Osteocyte (in vitro differentiated cells): ENCODE results near the gene DNM1. TPM values are rescaled to one million over a fixed set of nuclear protein-coding genes. Genes with fewer than 3 reads are reported as not detected.

Experiments used
- DNase-seq: peaks from one replicate; pipeline ENCODE4 v3.0.0; 2021; ENCODE audit warnings: mixed read lengths; ENCODE audit not compliant: unreplicated experiment; ENCODE audit errors: extremely low spot score
- H3K27ac Mint-ChIP-seq: one replicate; pipeline ENCODE4 v1.8.0; 2021; ENCODE audit warnings: mild to moderate bottlenecking, mixed read lengths; ENCODE audit not compliant: unreplicated experiment
- H3K27me3 Mint-ChIP-seq: one replicate; pipeline ENCODE4 v1.8.0; 2021; ENCODE audit warnings: mixed read lengths; ENCODE audit not compliant: unreplicated experiment
- H3K36me3 Mint-ChIP-seq: one replicate; pipeline ENCODE4 v1.8.0; 2021; ENCODE audit warnings: mixed read lengths; ENCODE audit not compliant: unreplicated experiment
- H3K4me1 Mint-ChIP-seq: one replicate; pipeline ENCODE4 v1.8.0; 2021; ENCODE audit warnings: mixed read lengths; ENCODE audit not compliant: unreplicated experiment
- H3K4me3 Mint-ChIP-seq: one replicate; pipeline ENCODE4 v1.8.0; 2021; ENCODE audit warnings: mild to moderate bottlenecking, moderate library complexity, mixed read lengths; ENCODE audit not compliant: unreplicated experiment
- H3K9me3 Mint-ChIP-seq: one replicate; pipeline ENCODE4 v1.8.0; 2021; ENCODE audit warnings: mixed read lengths; ENCODE audit not compliant: unreplicated experiment
- total RNA-seq: library from RNA; stranded (reverse); gene quantifications from 2 replicates; pipeline ENCODE4 v1.2.1, GENCODE V29; 2021
- TF ChIP-seq, protein P1 (sequence below): fragments of 200-600 bp; sonication (generic); IDR thresholded peaks from 2 replicates; pipeline ENCODE4 v1.5.0; 2021; ENCODE audit warnings: antibody characterized with exemption, mild to moderate bottlenecking, moderate library complexity

DNM1 gene
- total RNA-seq, 1 donor from 2014 or later, result 45.4 TPM

DNA sequence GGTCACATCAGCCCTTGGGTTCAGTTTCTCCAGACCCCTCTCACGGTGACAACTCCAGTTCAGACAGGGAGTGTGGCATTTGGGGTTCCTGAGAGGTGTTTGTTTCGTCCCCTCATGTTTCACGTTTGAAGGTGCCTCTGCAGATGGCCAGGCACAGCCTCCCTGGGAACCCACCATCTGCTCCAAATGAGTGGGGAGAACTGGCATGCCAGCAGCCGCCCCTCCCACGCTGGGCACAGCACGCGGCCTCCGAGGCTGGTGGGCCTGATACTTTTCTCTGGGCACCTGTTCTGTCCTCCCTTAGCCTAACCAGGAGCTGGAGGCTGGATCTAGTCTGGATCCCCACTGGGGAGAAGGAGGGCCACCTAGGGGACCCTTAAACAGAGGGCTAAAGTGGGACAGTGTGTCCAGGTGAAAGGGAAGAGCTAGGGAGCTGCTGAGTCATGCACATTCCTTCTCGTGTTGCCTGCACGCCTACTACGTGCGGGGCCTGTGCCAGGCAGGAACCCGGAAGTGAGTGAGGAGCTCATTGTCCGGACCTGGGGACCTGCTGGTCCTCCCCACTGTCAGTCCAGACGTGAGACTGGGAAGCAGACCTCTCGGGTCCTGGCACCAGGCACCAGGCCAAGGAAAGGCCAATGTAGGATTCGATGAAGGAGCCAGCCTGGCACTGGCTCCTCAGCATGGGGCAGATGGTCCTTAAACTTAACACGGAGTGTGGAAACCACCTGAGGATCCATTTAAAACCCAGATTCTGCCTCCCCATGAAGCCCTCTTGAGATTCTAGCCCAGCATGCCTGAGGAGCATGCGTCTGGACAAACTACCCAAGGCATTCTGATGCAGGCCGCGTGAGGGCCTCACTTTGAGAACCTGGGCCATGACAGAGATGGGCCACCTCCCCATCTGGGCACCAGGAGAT is 11.7 kb downstream of the DNM1 start:
- Mint-ChIP-seq H3K27me3 (no peaks in the 10 kb centered on the region), H3K4me3 (no peak overlapping the region), H3K9me3 (no peaks in the 10 kb centered on the region), H3K4me1 (peaks cover 48% of the 10 kb centered on the region), H3K36me3 (peaks cover 7% of the 10 kb centered on the region), H3K27ac (peak overlapping the region; percentile 94)
- TF ChIP-seq, protein P1, sequence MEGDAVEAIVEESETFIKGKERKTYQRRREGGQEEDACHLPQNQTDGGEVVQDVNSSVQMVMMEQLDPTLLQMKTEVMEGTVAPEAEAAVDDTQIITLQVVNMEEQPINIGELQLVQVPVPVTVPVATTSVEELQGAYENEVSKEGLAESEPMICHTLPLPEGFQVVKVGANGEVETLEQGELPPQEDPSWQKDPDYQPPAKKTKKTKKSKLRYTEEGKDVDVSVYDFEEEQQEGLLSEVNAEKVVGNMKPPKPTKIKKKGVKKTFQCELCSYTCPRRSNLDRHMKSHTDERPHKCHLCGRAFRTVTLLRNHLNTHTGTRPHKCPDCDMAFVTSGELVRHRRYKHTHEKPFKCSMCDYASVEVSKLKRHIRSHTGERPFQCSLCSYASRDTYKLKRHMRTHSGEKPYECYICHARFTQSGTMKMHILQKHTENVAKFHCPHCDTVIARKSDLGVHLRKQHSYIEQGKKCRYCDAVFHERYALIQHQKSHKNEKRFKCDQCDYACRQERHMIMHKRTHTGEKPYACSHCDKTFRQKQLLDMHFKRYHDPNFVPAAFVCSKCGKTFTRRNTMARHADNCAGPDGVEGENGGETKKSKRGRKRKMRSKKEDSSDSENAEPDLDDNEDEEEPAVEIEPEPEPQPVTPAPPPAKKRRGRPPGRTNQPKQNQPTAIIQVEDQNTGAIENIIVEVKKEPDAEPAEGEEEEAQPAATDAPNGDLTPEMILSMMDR, result no peak
- no peak for DNase-seq

DNA sequence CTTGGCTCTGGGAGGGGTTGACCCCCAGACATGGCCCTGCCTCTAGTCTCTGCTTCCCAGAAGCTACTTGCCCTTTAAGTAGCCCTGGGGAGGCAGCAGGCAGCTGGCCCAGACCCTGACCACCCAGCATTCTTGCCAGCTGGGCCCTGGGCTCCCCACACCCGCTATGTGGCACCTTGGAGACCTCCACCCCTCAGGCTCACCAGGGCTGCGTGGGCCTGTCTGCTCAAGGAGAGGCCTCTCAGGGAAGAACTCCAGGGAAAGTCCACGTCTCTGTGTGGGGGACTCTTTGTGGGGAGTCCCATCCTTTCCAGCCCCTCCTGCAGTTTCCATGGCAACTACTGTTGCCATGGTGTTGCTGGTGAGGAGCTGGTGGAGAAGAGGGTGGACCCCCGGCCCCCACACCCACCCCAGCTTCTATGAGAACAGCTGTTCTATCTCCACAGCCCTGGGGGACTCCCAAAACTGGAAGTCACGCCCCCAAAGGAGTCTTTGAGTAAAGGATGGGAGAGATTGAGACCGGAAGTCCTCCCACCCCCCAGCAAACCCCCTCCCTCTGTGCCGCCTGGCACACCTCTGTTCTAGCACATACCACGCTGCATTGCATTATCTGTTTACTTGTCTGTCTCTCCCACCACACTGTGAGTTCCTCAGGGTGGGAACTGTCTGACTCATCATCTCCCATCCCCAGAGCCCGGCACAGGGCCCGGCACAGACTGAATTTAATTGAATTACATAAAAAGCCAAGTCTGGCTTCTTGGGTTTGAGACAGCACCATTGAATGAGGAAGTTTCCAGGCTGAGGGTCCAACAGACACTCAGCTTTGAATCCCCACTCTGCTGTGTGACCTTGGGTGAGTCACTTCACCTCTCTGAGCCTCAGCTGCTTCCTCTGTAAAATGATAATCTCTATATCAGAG is 12.6 kb downstream of the DNM1 start:
- Mint-ChIP-seq H3K4me1 (peaks cover 44% of the 10 kb centered on the region), H3K27ac (peak overlapping the region; percentile 94), H3K4me3 (no peak overlapping the region), H3K9me3 (no peaks in the 10 kb centered on the region), H3K36me3 (peaks cover 7% of the 10 kb centered on the region), H3K27me3 (no peaks in the 10 kb centered on the region)
- DNase-seq, result no peak
- TF ChIP-seq, protein P1, result no peak

DNA sequence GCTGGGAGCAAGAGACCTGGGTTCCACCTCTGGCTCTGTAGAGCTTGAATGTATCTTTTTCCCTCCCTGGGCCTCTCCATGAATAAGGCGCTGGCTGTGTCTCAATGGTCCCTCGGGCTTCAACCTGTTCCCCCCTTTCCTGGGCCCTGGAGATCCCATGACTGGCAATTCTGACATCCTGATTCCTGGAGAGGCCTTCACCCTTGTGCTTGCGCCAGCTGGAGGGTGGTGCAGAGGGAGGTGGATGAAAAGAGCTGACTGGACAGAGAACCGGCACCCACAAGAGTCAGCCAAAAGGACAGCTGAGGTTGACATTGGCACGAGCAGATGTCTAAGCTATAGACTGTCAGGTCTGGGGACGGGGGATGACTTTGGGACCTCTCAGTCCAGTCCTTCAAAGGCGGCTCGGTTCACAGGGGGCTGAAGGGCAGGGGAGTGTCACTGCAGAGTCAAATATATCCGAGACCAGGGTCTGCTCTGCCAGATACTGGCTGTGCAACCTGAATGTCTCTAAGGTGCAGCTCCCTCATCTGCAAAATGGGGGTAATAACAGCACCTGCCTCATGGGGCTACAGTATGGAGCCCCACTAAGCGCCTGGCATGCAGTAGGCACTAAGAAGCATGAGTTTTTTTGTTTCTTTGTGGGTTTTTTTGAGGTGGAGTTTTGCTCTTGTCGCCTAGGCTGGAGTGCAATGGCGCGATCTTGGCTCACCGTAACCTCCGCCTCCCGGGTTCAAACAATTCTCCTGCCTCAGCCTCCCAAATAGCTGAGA is 13.8 kb downstream of the DNM1 start:
- DNase-seq, result no peak
- no peaks in the 10 kb centered on the region for H3K27me3 Mint-ChIP-seq
- peak overlapping the region; percentile 94 for H3K27ac Mint-ChIP-seq
- H3K9me3 Mint-ChIP-seq, result no peaks in the 10 kb centered on the region
- TF ChIP-seq, protein P1, result no peak
- H3K4me1 Mint-ChIP-seq, result peaks cover 32% of the 10 kb centered on the region
- H3K4me3 Mint-ChIP-seq, result no peak overlapping the region
- peaks cover 9% of the 10 kb centered on the region for H3K36me3 Mint-ChIP-seq

DNA sequence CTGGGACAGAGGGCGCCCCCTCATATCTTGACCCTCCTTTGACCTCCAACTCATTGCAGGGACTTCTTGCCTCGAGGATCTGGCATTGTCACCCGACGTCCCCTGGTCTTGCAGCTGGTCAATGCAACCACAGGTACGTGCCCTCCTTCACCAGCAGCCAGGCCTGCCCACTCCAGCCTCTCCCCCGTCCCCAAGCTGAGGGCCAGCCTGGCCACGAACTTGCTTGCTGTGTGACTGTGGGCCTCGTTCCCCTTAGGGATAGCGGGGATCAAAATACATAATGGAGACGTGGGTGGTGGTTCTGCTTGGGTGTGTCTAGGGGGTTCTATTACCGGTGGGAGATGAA is 15.0 kb downstream of the DNM1 start:
- Mint-ChIP-seq H3K9me3 (no peaks in the 10 kb centered on the region), H3K4me3 (no peak overlapping the region), H3K36me3 (peaks cover 10% of the 10 kb centered on the region), H3K27ac (no peak overlapping the region), H3K27me3 (no peaks in the 10 kb centered on the region), H3K4me1 (peaks cover 28% of the 10 kb centered on the region)
- TF ChIP-seq, protein P1, result no peak
- no peak for DNase-seq
